Endothelial cell of umbilical vein (primary cell): ENCODE data around the gene ZFPM1. TPM values are rescaled to one million over a fixed set of nuclear protein-coding genes. Genes with fewer than 3 reads are reported as not detected.

ENCODE experiments used
- BruUV-seq: library from RNA; stranded (reverse); fragments of 400-500 nt; replicated peaks from 2 replicates; lab custom pipeline; 2021; lab: Mats Ljungman, UMichigan
- CTCF ChIA-PET: fragments of 300-600, 350-600 bp; sonication (Branson Sonifier 250); formaldehyde crosslinking; loops from one replicate; lab custom pipeline; 2021; ENCODE audit warnings: antibody characterized with exemption, inconsistent platforms; lab: Charles Lee
- POLR2A ChIA-PET: fragments of 300-600, 350-600 bp; sonication (Branson Sonifier 250); formaldehyde crosslinking; loops from one replicate; lab custom pipeline; 2021; ENCODE audit warnings: antibody characterized with exemption, inconsistent platforms; lab: Charles Lee
- DNase-seq: peaks from one replicate; pipeline ENCODE4 v3.0.0-alpha.2; 2011; ENCODE audit warnings: low read depth, low spot score
- FAIRE-seq: peaks from 2 replicates; lab custom pipeline; 2011; peaks lifted over from hg19 to GRCh38; lab: Jason Lieb, UNC
- H2AFZ ChIP-seq: 2 replicates; pipeline ENCODE4 v1.6.0; 2012; ENCODE audit warnings: low read depth, low read length, control low read depth, inconsistent platforms
- H3K27ac ChIP-seq: 2 replicates; pipeline ENCODE4 v1.5.1; 2011; ENCODE audit warnings: low read depth, mild to moderate bottlenecking, control low read depth, low read length, moderate library complexity; ENCODE audit not compliant: insufficient read depth
- H3K27me3 ChIP-seq, 2 experiments: 2 replicates each; pipeline versions ENCODE4 v1.6.0 to v1.6.1; 2011; ENCODE audit warnings: low read length in 2 of 2, mixed read lengths in 1 of 2; ENCODE audit not compliant: control insufficient read depth in 2 of 2, insufficient read depth in 2 of 2
- H3K36me3 ChIP-seq, 2 experiments: 2 replicates in 1 of 2; 3 replicates in 1 of 2; pipeline ENCODE4 v1.5.1; 2011; ENCODE audit warnings: low read length in 2 of 2, mild to moderate bottlenecking in 1 of 2, moderate library complexity in 1 of 2; ENCODE audit not compliant: control insufficient read depth in 2 of 2, insufficient read depth in 2 of 2; ENCODE audit errors: extremely low read depth in 1 of 2
- H3K4me1 ChIP-seq: 3 replicates; pipeline ENCODE4 v1.5.1; 2011; ENCODE audit warnings: mild to moderate bottlenecking, low read length; ENCODE audit not compliant: control insufficient read depth, insufficient read depth; ENCODE audit errors: extremely low read depth
- H3K4me2 ChIP-seq: 2 replicates; pipeline ENCODE4 v1.6.1; 2011; ENCODE audit warnings: low read length, control low read depth, mixed read lengths; ENCODE audit not compliant: insufficient read depth
- H3K4me3 ChIP-seq, 3 experiments: fragments of 200-600 bp in 1 of 3; sonication (generic), shearing (Covaris generic) in 1 of 3; replicated peaks in 1 of 3; 2 replicates each; pipeline ENCODE4 v1.5.1; 2011 to 2016; ENCODE audit warnings: control low read depth in 3 of 3, low read length in 3 of 3, mild to moderate bottlenecking in 2 of 3, inconsistent platforms in 1 of 3, low read depth in 1 of 3, moderate library complexity in 1 of 3; ENCODE audit not compliant: insufficient read depth in 1 of 3
- H3K79me2 ChIP-seq: 2 replicates; pipeline ENCODE4 v1.6.0; 2012; ENCODE audit warnings: low read length, inconsistent platforms; ENCODE audit not compliant: control insufficient read depth, insufficient read depth
- H3K9ac ChIP-seq: replicated peaks from 2 replicates; pipeline ENCODE3; 2011; ENCODE audit warnings: low read length, control low read depth; ENCODE audit not compliant: insufficient read depth; ENCODE audit errors: extremely low read depth
- H3K9me1 ChIP-seq: replicated peaks from 3 replicates; pipeline ENCODE4 v1.6.0; 2011; ENCODE audit warnings: mild to moderate bottlenecking, low read length; ENCODE audit not compliant: control insufficient read depth, insufficient read depth; ENCODE audit errors: extremely low read depth
- H3K9me3 ChIP-seq: replicated peaks from 2 replicates; pipeline ENCODE4 v1.5.1; 2012; ENCODE audit warnings: low read length, inconsistent platforms; ENCODE audit not compliant: control insufficient read depth, insufficient read depth
- H4K20me1 ChIP-seq: replicated peaks from 2 replicates; pipeline ENCODE3; 2011; ENCODE audit warnings: mild to moderate bottlenecking, low read length; ENCODE audit not compliant: control insufficient read depth, insufficient read depth; ENCODE audit errors: extremely low read depth
- CTCF ChIP-seq, 2 donors: IDR thresholded peaks; 1 replicate in 1 of 2; 2 replicates in 1 of 2; pipeline ENCODE4 v1.5.1; 2011; ENCODE audit warnings: low read length in 2 of 2, mild to moderate bottlenecking in 2 of 2, moderate library complexity in 2 of 2, control low read depth in 1 of 2, inconsistent platforms in 1 of 2, low read depth in 1 of 2; ENCODE audit not compliant: insufficient read depth in 1 of 2; ENCODE audit errors: extremely low read depth in 1 of 2
- EZH2 ChIP-seq: IDR thresholded peaks from 2 replicates; pipeline ENCODE4 v1.6.1; 2012; ENCODE audit warnings: borderline replicate concordance, low read depth, mild to moderate bottlenecking, moderate library complexity, low read length, inconsistent platforms; ENCODE audit not compliant: severe bottlenecking
- JUN ChIP-seq: IDR thresholded peaks from 2 replicates; pipeline ENCODE4 v1.6.1; 2011; ENCODE audit warnings: borderline replicate concordance, low read depth; ENCODE audit not compliant: insufficient read length, insufficient read depth
- MYC ChIP-seq: IDR thresholded peaks from one replicate; pipeline ENCODE4 v1.6.1; 2011; ENCODE audit warnings: mild to moderate bottlenecking, low read depth, low read length
- dilution Hi-C: fragments of 300-500 bp; cut with MboI; formaldehyde crosslinking; loops from one replicate; pipeline ENCODE4 v1.15.0; 2019; ENCODE audit warnings: low sequenced_read_pairs; ENCODE audit not compliant: extremely low pct_ligation_motif_present
- intact Hi-C: fragments of 100-400 bp; cut with micrococcal nuclease; formaldehyde crosslinking; loops from one replicate; pipeline ENCODE4 v1.10.0; 2022
- polyA plus RNA-seq, 4 experiments: library from polyadenylated mRNA; depleted of rRNA in 3 of 4; stranded (reverse) in 3 of 4; unstranded in 1 of 4; fragments of >200 nt; gene quantifications; 2 replicates each; pipeline versions ENCODE4 v1.2.1 to v1.2.3, GENCODE V29; 2011 to 2012; ENCODE audit warnings: missing spikeins in 1 of 4
- total RNA-seq: library from RNA; stranded (reverse); gene quantifications from 2 replicates; pipeline ENCODE4 v1.2.3, GENCODE V29; 2021
- TF ChIP-seq, protein P1 (sequence below): IDR thresholded peaks from 2 replicates; pipeline ENCODE4 v1.6.1; 2011; ENCODE audit not compliant: insufficient read depth, insufficient read length

ZFPM1 gene
- total and polyA plus RNA-seq, 2 donors (not counting 3 experiments of a cell fraction or from before 2014, with no cell fraction given), result 0.37 to 7.5 TPM

- dilution Hi-C loops, result no loop called here
- BruUV-seq, result no TSS peak
- no peak for FAIRE-seq
These were observed 27.7 kb downstream of the ZFPM1 start for GRCh38 chr16:88480829-88481228.

More at GRCh38 chr16:88480829-88481228, 27.7 kb downstream of the ZFPM1 start:
- DNase-seq, result no peak
- ChIA-PET CTCF (no interaction called here), POLR2A (no interaction called here)
- Histone ChIP-seq H3K9ac (no peak overlapping the region), H3K9me1 (no peaks in the 10 kb centered on the region), H3K9me3 (no peaks in the 10 kb centered on the region), H3K36me3 (no peaks in the 10 kb centered on the region), H4K20me1 (no peaks in the 10 kb centered on the region), H3K4me1 (no peaks in the 10 kb centered on the region), H2AFZ (no peak overlapping the region), H3K27ac (no peak overlapping the region), H3K4me2 (no peak overlapping the region), H3K27me3 (no peaks in the 10 kb centered on the region), H3K79me2 (no peaks in the 10 kb centered on the region), H3K4me3 (no peak overlapping the region)
- TF ChIP-seq JUN, result no peak
- TF ChIP-seq CTCF (IDR thresholded peaks at IDR 0.05; ENCODE audit: extremely low read depth in 1 of 2, insufficient read depth in 1 of 2, low read depth in 1 of 2, low read length in 2 of 2), result no peak
- no peak for TF ChIP-seq MYC
- no peak for TF ChIP-seq EZH2
- TF ChIP-seq, protein P1, sequence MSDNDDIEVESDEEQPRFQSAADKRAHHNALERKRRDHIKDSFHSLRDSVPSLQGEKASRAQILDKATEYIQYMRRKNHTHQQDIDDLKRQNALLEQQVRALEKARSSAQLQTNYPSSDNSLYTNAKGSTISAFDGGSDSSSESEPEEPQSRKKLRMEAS, result no peak
- intact Hi-C loops, result no loop called here
